ENCODE results near the gene KPNA2. TPM values are rescaled to one million over a fixed set of nuclear protein-coding genes. Genes with fewer than 3 reads are reported as not detected.

Gene KPNA2
- total and polyA plus RNA-seq, 2 of the 8 experiments (the other 6 are each of a cell fraction or from before 2014, with no cell fraction given): 413 to 612 TPM

GRCh38 chr17:67995570-67996263, 39.8 kb upstream of the KPNA2 start (continued):
- no peak for TF ChIP-seq PHF8 (conservative IDR thresholded peaks at IDR 0.05; ENCODE audit: low read depth, low read length)

Data from H1 (cell line).